Measurements from ENCODE around the gene NBL1.

- TF ChIP-seq, protein P1, sequence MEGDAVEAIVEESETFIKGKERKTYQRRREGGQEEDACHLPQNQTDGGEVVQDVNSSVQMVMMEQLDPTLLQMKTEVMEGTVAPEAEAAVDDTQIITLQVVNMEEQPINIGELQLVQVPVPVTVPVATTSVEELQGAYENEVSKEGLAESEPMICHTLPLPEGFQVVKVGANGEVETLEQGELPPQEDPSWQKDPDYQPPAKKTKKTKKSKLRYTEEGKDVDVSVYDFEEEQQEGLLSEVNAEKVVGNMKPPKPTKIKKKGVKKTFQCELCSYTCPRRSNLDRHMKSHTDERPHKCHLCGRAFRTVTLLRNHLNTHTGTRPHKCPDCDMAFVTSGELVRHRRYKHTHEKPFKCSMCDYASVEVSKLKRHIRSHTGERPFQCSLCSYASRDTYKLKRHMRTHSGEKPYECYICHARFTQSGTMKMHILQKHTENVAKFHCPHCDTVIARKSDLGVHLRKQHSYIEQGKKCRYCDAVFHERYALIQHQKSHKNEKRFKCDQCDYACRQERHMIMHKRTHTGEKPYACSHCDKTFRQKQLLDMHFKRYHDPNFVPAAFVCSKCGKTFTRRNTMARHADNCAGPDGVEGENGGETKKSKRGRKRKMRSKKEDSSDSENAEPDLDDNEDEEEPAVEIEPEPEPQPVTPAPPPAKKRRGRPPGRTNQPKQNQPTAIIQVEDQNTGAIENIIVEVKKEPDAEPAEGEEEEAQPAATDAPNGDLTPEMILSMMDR (IDR thresholded peaks at IDR 0.05; ENCODE audit: low read length), result no peak
- no peak for TF ChIP-seq EZH2phosphoT487 (IDR thresholded peaks at IDR 0.05; ENCODE audit: low read length)
These were observed 12.1 kb downstream of the NBL1 start for GRCh38 chr1:19656134-19656779.
